Uterus (tissue), 4 donors: Measurements from ENCODE around the gene CMAS. TPM values are rescaled to one million over a fixed set of nuclear protein-coding genes. Genes with fewer than 3 reads are reported as not detected.
"Not testable (repeated sequence)": the region's sequence is repeated elsewhere in the genome, so short reads cannot be mapped to it uniquely, and the experiment has no call there.

ENCODE experiments used
- DNase-seq, 2 donors: peaks; one replicate each; pipeline ENCODE4 v3.0.0-alpha.2; 2019 to 2020
- H3K27ac ChIP-seq, 2 donors: fragments of 200-600 bp; sonication (generic); 1 replicate in 1 of 2; 2 replicates in 1 of 2; pipeline ENCODE4 v1.5.1; 2016 to 2018
- H3K27me3 ChIP-seq, 2 donors: fragments of 200-600 bp; sonication (generic); one replicate each; pipeline ENCODE4 v1.5.1; 2018 to 2019; ENCODE audit warnings: control low read depth in 1 of 2
- H3K36me3 ChIP-seq, 2 donors: fragments of 200-600 bp; sonication (generic); one replicate each; pipeline ENCODE4 v1.5.1; 2019; ENCODE audit warnings: control low read depth in 1 of 2
- H3K4me1 ChIP-seq, 2 donors: fragments of 200-600 bp; sonication (generic); one replicate each; pipeline ENCODE4 v1.5.1; 2018 to 2019; ENCODE audit warnings: control low read depth in 1 of 2
- H3K4me3 ChIP-seq, 2 donors: fragments of 200-600 bp; sonication (generic); 1 replicate in 1 of 2; 2 replicates in 1 of 2; pipeline ENCODE4 v1.5.1; 2018 to 2019; ENCODE audit warnings: mild to moderate bottlenecking in 1 of 2
- H3K9me3 ChIP-seq, 2 donors: fragments of 200-600 bp; sonication (generic); one replicate each; pipeline ENCODE4 v1.5.1; 2019; ENCODE audit warnings: control low read depth in 1 of 2
- CTCF ChIP-seq, 4 experiments: fragments of 200-600 bp in 2 of 4; fragments of 450-650 bp in 2 of 4; sonication (generic) in 2 of 4; IDR thresholded peaks; one replicate each; pipeline ENCODE4 v1.5.1; 2016 to 2019; ENCODE audit warnings: antibody characterized with exemption in 4 of 4, mild to moderate bottlenecking in 2 of 4, moderate library complexity in 1 of 4
- POLR2A ChIP-seq, 2 donors: fragments of 450-650 bp; IDR thresholded peaks; one replicate each; pipeline ENCODE4 v1.6.1; 2016; ENCODE audit warnings: antibody characterized with exemption in 2 of 2, mild to moderate bottlenecking in 1 of 2, moderate library complexity in 1 of 2
- intact Hi-C: fragments of 100-400 bp; cut with DNase I; formaldehyde crosslinking; loops from one replicate; pipeline ENCODE4 v1.15.1; 2023; ENCODE audit warnings: low total_unique reads
- total RNA-seq, 4 donors: library from RNA; depleted of rRNA in 3 of 4; stranded (reverse); fragments of >200 nt in 3 of 4; gene quantifications; one replicate each; pipeline versions ENCODE4 v1.1.0 to v1.2.4, GENCODE V29; 2014 to 2023
- donor health status: DM: yes; HTN: yes; CAD: no.

CMAS gene
- total RNA-seq, 4 donors from 2014 or later, result 34.8 to 53.2 (median 39.9) TPM

- H3K9me3 ChIP-seq, result no peaks in the 10 kb centered on the region
- H3K27me3 ChIP-seq, result no peaks in the 10 kb centered on the region
- intact Hi-C loops, result no loop called here
- no peak overlapping the region for H3K4me3 ChIP-seq
- no peak for DNase-seq
- no peaks in the 10 kb centered on the region for H3K4me1 ChIP-seq
- no peak for TF ChIP-seq POLR2A (IDR thresholded peaks at IDR 0.05)
- TF ChIP-seq CTCF (IDR thresholded peaks at IDR 0.05), result no peak
- H3K27ac ChIP-seq, result no peak overlapping the region
- H3K36me3 ChIP-seq, result no peaks in the 10 kb centered on the region
These were observed 37.8 kb upstream of the CMAS start for GRCh38 chr12:22008196-22008595.

- TF ChIP-seq CTCF (IDR thresholded peaks at IDR 0.05) (no peak), POLR2A (IDR thresholded peaks at IDR 0.05) (no peak)
These were observed 31.8 kb upstream of the CMAS start for GRCh38 chr12:22014041-22014782.

GRCh38 chr12:22014783-22015144 is 31.3 kb upstream of the CMAS start:
- intact Hi-C loops, result no loop called here
- H3K9me3 ChIP-seq, result no peaks in the 10 kb centered on the region
- H3K4me3 ChIP-seq, result no peak overlapping the region
- no peaks in the 10 kb centered on the region for H3K4me1 ChIP-seq
- no peak for DNase-seq
- TF ChIP-seq CTCF (IDR thresholded peaks at IDR 0.05) (no peak), POLR2A (IDR thresholded peaks at IDR 0.05) (no peak)
- H3K27ac ChIP-seq, result no peak overlapping the region
- H3K36me3 ChIP-seq, result no peaks in the 10 kb centered on the region
- no peaks in the 10 kb centered on the region for H3K27me3 ChIP-seq

More at GRCh38 chr12:22014041-22014782, 31.8 kb upstream of the CMAS start:
- H3K27ac ChIP-seq, result no peak overlapping the region
- intact Hi-C loops, result no loop called here
- DNase-seq, result no peak
- no peak overlapping the region for H3K4me3 ChIP-seq
- no peaks in the 10 kb centered on the region for H3K36me3 ChIP-seq
- H3K27me3 ChIP-seq, result no peaks in the 10 kb centered on the region
- H3K4me1 ChIP-seq, result no peaks in the 10 kb centered on the region
- H3K9me3 ChIP-seq, result no peaks in the 10 kb centered on the region

- no peak for DNase-seq
- Histone ChIP-seq H3K36me3 (no peaks in the 10 kb centered on the region), H3K9me3 (no peaks in the 10 kb centered on the region), H3K4me1 (no peaks in the 10 kb centered on the region), H3K27me3 (no peaks in the 10 kb centered on the region), H3K4me3 (no peak overlapping the region), H3K27ac (no peak overlapping the region)
- TF ChIP-seq POLR2A (IDR thresholded peaks at IDR 0.05) (no peak), CTCF (IDR thresholded peaks at IDR 0.05) (no peak)
- intact Hi-C loops, result no loop called here
These were observed 29.0 kb upstream of the CMAS start for GRCh38 chr12:22016982-22017381.

GRCh38 chr12:22018860-22019259 is 27.2 kb upstream of the CMAS start:
- no peaks in the 10 kb centered on the region for H3K9me3 ChIP-seq
- no peak for DNase-seq
- H3K27me3 ChIP-seq, result no peaks in the 10 kb centered on the region
- no peaks in the 10 kb centered on the region for H3K4me1 ChIP-seq
- intact Hi-C loops, result no loop called here
- H3K27ac ChIP-seq, result no peak overlapping the region
- no peak overlapping the region for H3K4me3 ChIP-seq
- TF ChIP-seq POLR2A (IDR thresholded peaks at IDR 0.05) (no peak), CTCF (IDR thresholded peaks at IDR 0.05) (peak; percentile 38 to 47 (median 44))
- H3K36me3 ChIP-seq, result no peaks in the 10 kb centered on the region

GRCh38 chr12:22023489-22023888 is 22.5 kb upstream of the CMAS start:
- H3K27me3 ChIP-seq, H3K36me3 ChIP-seq, H3K9me3 ChIP-seq, H3K27ac ChIP-seq, intact Hi-C loops, H3K4me1 ChIP-seq, DNase-seq, H3K4me3 ChIP-seq: not testable (repeated sequence)
